ENCODE results near the gene PYHIN1.

DNA sequence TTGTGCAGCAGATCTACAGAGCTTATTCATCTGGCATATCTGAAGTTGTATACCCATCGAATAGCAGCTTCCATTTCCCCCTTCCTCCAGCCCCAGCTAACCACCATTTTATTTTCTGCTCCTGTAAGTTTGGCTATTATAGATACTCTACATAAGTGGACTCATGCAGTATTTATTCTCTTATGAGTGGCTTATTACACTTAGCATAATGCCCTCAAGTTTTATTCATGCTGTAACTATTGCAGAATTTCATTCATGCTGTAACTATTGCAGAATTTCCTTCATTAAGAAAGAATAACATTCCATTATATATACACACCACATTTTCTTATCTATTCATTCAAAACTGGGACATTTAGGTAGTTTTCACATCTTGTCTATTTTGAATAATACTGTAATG lies 47.9 kb downstream of the PYHIN1 start:
- TF ChIP-seq, protein P1, sequence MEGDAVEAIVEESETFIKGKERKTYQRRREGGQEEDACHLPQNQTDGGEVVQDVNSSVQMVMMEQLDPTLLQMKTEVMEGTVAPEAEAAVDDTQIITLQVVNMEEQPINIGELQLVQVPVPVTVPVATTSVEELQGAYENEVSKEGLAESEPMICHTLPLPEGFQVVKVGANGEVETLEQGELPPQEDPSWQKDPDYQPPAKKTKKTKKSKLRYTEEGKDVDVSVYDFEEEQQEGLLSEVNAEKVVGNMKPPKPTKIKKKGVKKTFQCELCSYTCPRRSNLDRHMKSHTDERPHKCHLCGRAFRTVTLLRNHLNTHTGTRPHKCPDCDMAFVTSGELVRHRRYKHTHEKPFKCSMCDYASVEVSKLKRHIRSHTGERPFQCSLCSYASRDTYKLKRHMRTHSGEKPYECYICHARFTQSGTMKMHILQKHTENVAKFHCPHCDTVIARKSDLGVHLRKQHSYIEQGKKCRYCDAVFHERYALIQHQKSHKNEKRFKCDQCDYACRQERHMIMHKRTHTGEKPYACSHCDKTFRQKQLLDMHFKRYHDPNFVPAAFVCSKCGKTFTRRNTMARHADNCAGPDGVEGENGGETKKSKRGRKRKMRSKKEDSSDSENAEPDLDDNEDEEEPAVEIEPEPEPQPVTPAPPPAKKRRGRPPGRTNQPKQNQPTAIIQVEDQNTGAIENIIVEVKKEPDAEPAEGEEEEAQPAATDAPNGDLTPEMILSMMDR (conservative IDR thresholded peaks at IDR 0.05; ENCODE audit: low read depth, low read length): no peak
- no peak for TF ChIP-seq NFE2L2 (IDR thresholded peaks at IDR 0.05; ENCODE audit: low read depth, low read length)
- no peak for TF ChIP-seq POLR2A (IDR thresholded peaks at IDR 0.05; ENCODE audit: low read depth, low read length)
- TF ChIP-seq CEBPB (IDR thresholded peaks at IDR 0.05; ENCODE audit: low read depth, low read length): no peak
- TF ChIP-seq, protein P2, sequence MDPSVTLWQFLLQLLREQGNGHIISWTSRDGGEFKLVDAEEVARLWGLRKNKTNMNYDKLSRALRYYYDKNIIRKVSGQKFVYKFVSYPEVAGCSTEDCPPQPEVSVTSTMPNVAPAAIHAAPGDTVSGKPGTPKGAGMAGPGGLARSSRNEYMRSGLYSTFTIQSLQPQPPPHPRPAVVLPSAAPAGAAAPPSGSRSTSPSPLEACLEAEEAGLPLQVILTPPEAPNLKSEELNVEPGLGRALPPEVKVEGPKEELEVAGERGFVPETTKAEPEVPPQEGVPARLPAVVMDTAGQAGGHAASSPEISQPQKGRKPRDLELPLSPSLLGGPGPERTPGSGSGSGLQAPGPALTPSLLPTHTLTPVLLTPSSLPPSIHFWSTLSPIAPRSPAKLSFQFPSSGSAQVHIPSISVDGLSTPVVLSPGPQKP (IDR thresholded peaks at IDR 0.05; ENCODE audit: borderline replicate concordance, low read depth, low read length): no peak
- TF ChIP-seq RAD21 (IDR thresholded peaks at IDR 0.05; ENCODE audit: low read length): no peak
- TF ChIP-seq BHLHE40 (IDR thresholded peaks at IDR 0.05; ENCODE audit: low read depth, low read length): no peak
- no peak for TF ChIP-seq RFX5 (IDR thresholded peaks at IDR 0.05; ENCODE audit: low read depth, low read length)
- no peak for TF ChIP-seq MAFK (IDR thresholded peaks at IDR 0.05; ENCODE audit: low read depth, low read length)
